Colonic mucosa (tissue), 4 donors: ENCODE data around the gene VPS35L. TPM values are rescaled to one million over a fixed set of nuclear protein-coding genes. Genes with fewer than 3 reads are reported as not detected.

Experiments used
- DNase-seq: peaks from one replicate; pipeline ENCODE4 v3.0.0-alpha.2; 2020
- H3K27ac ChIP-seq: fragments of 200-600 bp; one replicate; pipeline ENCODE4 v1.8.0; 2021
- H3K27me3 ChIP-seq: fragments of 200-600 bp; one replicate; pipeline ENCODE4 v1.8.0; 2021
- H3K36me3 ChIP-seq: fragments of 200-600 bp; one replicate; pipeline ENCODE4 v1.8.0; 2021
- H3K4me1 ChIP-seq: fragments of 200-600 bp; one replicate; pipeline ENCODE4 v1.8.0; 2021; ENCODE audit warnings: mild to moderate bottlenecking
- H3K4me3 ChIP-seq: fragments of 200-600 bp; one replicate; pipeline ENCODE4 v1.8.0; 2021
- H3K9ac ChIP-seq, 2 donors: one replicate each; pipeline ENCODE4 v1.7.0; 2013; ENCODE audit warnings: control low read depth in 2 of 2, low read depth in 2 of 2, low read length in 2 of 2
- H3K9me3 ChIP-seq: fragments of 200-600 bp; one replicate; pipeline ENCODE4 v1.8.0; 2021
- CTCF ChIP-seq: fragments of 200-600 bp; IDR thresholded peaks from one replicate; pipeline ENCODE4 v1.8.0; 2022; ENCODE audit warnings: antibody characterized with exemption, mild to moderate bottlenecking
- intact Hi-C: fragments of 100-400 bp; cut with DNase I; formaldehyde crosslinking; loops from one replicate; pipeline ENCODE4 v1.14.1; 2022
- total RNA-seq, 2 donors: library from RNA; stranded (reverse); fragmentation: NEBNext Ultra II Directional in 1 of 2; extraction: Animal tissue kit (Norgen Biotek cat#: 25700) in 1 of 2; gene quantifications; one replicate each; pipeline ENCODE4 v1.2.1, GENCODE V29; 2021
- donor health status: healthy.
- donor health status: DM: no; HTN: no; CAD: no.
- donor health status: DM: no; HTN: no; CAD: no.

The VPS35L gene
- total RNA-seq, 2 donors from 2014 or later, result 38.0 to 43.7 TPM

DNA sequence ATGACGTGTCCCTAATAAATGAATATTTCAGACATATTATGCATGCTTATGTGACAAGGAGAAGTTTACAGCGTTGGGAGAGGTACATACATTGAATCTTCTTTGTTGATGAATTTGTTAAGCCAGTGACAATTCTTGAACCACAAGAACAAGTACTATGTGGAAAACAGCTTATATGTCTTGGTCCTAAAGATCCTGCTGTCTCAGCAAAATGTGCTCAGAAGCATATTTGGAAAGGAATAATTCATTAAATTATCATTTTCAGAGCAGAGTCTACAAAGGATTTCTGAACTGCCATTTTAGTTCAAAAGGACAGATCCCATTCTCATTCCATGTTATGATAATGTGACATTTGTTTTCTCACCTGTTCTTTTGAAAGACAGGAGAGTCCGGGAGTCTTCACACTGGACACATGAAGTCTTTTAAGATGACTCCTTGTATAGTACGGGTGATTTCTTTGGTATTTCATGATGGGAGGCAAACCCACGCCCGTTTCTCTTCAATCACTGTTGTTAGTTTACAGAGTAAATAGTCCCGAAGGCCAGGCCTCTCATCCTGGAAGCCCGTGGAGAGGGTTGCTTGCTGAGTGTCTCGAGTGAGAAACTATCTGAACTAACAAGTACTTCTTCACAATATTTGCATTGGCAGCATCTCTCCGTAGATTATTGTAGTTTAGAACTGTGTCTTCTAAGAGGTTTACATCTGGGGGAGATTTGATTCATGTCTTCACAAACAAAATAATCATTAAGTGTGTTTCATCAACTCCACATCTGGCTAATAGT, 26.7 kb downstream of the VPS35L start:
- no peak overlapping the region for H3K27ac ChIP-seq
- intact Hi-C loops, result no loop called here
- no peaks in the 10 kb centered on the region for H3K36me3 ChIP-seq
- no peaks in the 10 kb centered on the region for H3K9me3 ChIP-seq
- TF ChIP-seq CTCF, result no peak
- no peak for DNase-seq
- no peaks in the 10 kb centered on the region for H3K4me1 ChIP-seq
- no peak overlapping the region for H3K9ac ChIP-seq
- H3K4me3 ChIP-seq, result no peak overlapping the region
- no peaks in the 10 kb centered on the region for H3K27me3 ChIP-seq

GRCh38 chr16:19583665-19584300, 28.3 kb downstream of the VPS35L start:
- Histone ChIP-seq H3K9ac (no peak overlapping the region), H3K4me3 (no peak overlapping the region), H3K36me3 (no peaks in the 10 kb centered on the region), H3K27ac (no peak overlapping the region), H3K9me3 (no peaks in the 10 kb centered on the region), H3K4me1 (no peaks in the 10 kb centered on the region), H3K27me3 (no peaks in the 10 kb centered on the region)
- peak; percentile 81 for TF ChIP-seq CTCF
- intact Hi-C loops, result no loop called here
- peak; percentile 40 for DNase-seq

- Histone ChIP-seq H3K4me3 (no peak overlapping the region), H3K4me1 (no peaks in the 10 kb centered on the region), H3K9ac (no peak overlapping the region), H3K36me3 (no peaks in the 10 kb centered on the region), H3K27ac (peak overlapping the region; percentile 7), H3K27me3 (no peaks in the 10 kb centered on the region), H3K9me3 (no peaks in the 10 kb centered on the region)
- intact Hi-C loops, result no loop called here
- TF ChIP-seq CTCF, result no peak
- no peak for DNase-seq
These were observed 33.2 kb downstream of the VPS35L start for GRCh38 chr16:19588661-19589060.

DNA sequence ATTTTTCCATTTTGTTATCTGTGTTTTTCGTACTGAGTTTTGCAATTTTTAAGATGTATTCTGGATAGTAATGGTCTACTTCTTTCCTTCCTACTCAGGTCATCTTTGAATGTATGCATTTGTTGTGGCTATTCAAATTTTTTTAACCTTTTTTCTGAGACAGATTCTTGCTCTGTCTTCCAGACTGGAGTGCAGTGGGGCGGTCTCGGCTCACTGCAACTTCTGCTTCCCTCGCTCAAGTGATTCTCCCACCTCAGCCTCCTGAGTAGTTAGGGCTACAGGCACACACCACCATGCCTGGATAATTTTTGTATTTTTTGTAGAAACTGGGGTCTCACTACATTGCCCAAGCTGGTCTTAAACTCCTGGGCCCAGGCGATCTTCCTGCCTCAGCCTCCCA, 33.6 kb downstream of the VPS35L start:
- peak overlapping the region; percentile 7 for H3K27ac ChIP-seq

GRCh38 chr16:19589771-19590302, 34.3 kb downstream of the VPS35L start:
- Histone ChIP-seq H3K9ac (no peak overlapping the region), H3K4me3 (no peak overlapping the region), H3K4me1 (no peaks in the 10 kb centered on the region), H3K36me3 (no peaks in the 10 kb centered on the region), H3K27me3 (no peaks in the 10 kb centered on the region), H3K27ac (peak overlapping the region; percentile 7), H3K9me3 (no peaks in the 10 kb centered on the region)
- intact Hi-C loops, result no loop called here
- no peak for TF ChIP-seq CTCF
- DNase-seq, result no peak

More for the DNA sequence above, 33.6 kb downstream of the VPS35L start:
- intact Hi-C loops, result no loop called here
- H3K4me3 ChIP-seq, result no peak overlapping the region
- DNase-seq, result no peak
- H3K27me3 ChIP-seq, result no peaks in the 10 kb centered on the region
- no peaks in the 10 kb centered on the region for H3K9me3 ChIP-seq
- H3K4me1 ChIP-seq, result no peaks in the 10 kb centered on the region
- H3K9ac ChIP-seq, result no peak overlapping the region
- TF ChIP-seq CTCF, result no peak
- H3K36me3 ChIP-seq, result no peaks in the 10 kb centered on the region
